DND-41 (cell line): ENCODE data around the gene KRTAP5-11.

Source experiments
- CTCF ChIP-seq: IDR thresholded peaks from 2 replicates; pipeline ENCODE4 v1.5.1; 2012; ENCODE audit warnings: borderline replicate concordance, low read length, moderate library complexity, mild to moderate bottlenecking; ENCODE audit not compliant: poor library complexity, severe bottlenecking; ENCODE audit errors: extremely low read depth
- EZH2 ChIP-seq: IDR thresholded peaks from 3 replicates; pipeline ENCODE4 v1.6.1; 2012; ENCODE audit warnings: borderline replicate concordance, low read depth, mild to moderate bottlenecking, moderate library complexity, low read length, inconsistent platforms; ENCODE audit not compliant: severe bottlenecking

- TF ChIP-seq CTCF (no peak), EZH2 (no peak)
Observed at GRCh38 chr11:71543866-71544265, 38.8 kb downstream of the KRTAP5-11 start.
